K562 (cell line): ENCODE results near the gene PLEKHH3. TPM values are rescaled to one million over a fixed set of nuclear protein-coding genes. Genes with fewer than 3 reads are reported as not detected.

Experiments
- AFF1 ChIP-seq, 2 experiments: fragments of 450-650 bp; IDR thresholded peaks; 2 replicates each; pipeline ENCODE4 v1.6.1; 2018; ENCODE audit warnings: mild to moderate bottlenecking in 2 of 2, low read depth in 1 of 2; ENCODE audit not compliant: partially characterized antibody in 2 of 2
- CBFB ChIP-seq: sonication (generic); formaldehyde crosslinking; IDR thresholded peaks from 2 replicates; pipeline ENCODE4 v1.4.0; 2020; ENCODE audit warnings: mild to moderate bottlenecking, missing genetic modification reagents
- CTBP1 ChIP-seq: fragments of 450-650 bp; IDR thresholded peaks from 2 replicates; pipeline ENCODE4 v1.6.1; 2016; ENCODE audit warnings: borderline replicate concordance
- ELF4 ChIP-seq: fragments of 450-650 bp; formaldehyde crosslinking; IDR thresholded peaks from 2 replicates; pipeline ENCODE4 v1.4.0; 2022; ENCODE audit warnings: missing genetic modification characterization
- HCFC1 ChIP-seq: IDR thresholded peaks from 2 replicates; pipeline ENCODE4 v1.6.1; 2012; ENCODE audit warnings: low read depth, low read length, improper control_type of control experiment
- HNRNPUL1 ChIP-seq: fragments of 200-400 bp; formaldehyde crosslinking; IDR thresholded peaks from 2 replicates; pipeline ENCODE4 v1.6.1; 2017; ENCODE audit warnings: low read length
- JUN ChIP-seq, 2 experiments: sonication (generic) in 1 of 2; formaldehyde crosslinking in 1 of 2; IDR thresholded peaks; 2 replicates each; pipeline versions ENCODE4 v1.6.1 to v1.8.0; 2012 to 2022; ENCODE audit warnings: borderline replicate concordance in 2 of 2, mild to moderate bottlenecking in 2 of 2, improper control_type of control experiment in 1 of 2, low read depth in 1 of 2, low read length in 1 of 2, missing genetic modification reagents in 1 of 2
- MNT ChIP-seq, 2 experiments: fragments of 450-650 bp; conservative IDR thresholded peaks; 2 replicates each; pipeline ENCODE4 v1.6.1; 2017; ENCODE audit warnings: mild to moderate bottlenecking in 2 of 2, moderate library complexity in 2 of 2
- PKNOX1 ChIP-seq: fragments of 450-650 bp; IDR thresholded peaks from 2 replicates; pipeline ENCODE4 v1.6.1; 2016
- RBFOX2 ChIP-seq: fragments of 200-400 bp; formaldehyde crosslinking; IDR thresholded peaks from 2 replicates; pipeline ENCODE4 v1.6.1; 2017; ENCODE audit warnings: low read depth, mild to moderate bottlenecking, low read length, moderate library complexity
- SMARCA4 ChIP-seq: fragments of 450-650 bp; IDR thresholded peaks from 2 replicates; pipeline ENCODE4 v1.6.1; 2016
- SMARCC2 ChIP-seq: fragments of 450-650 bp; IDR thresholded peaks from 2 replicates; pipeline ENCODE4 v1.6.1; 2017; ENCODE audit warnings: antibody characterized with exemption, moderate library complexity, mild to moderate bottlenecking, low read depth
- SRSF9 ChIP-seq: fragments of 200-400 bp; formaldehyde crosslinking; IDR thresholded peaks from 2 replicates; pipeline ENCODE4 v1.6.1; 2017; ENCODE audit warnings: low read depth, low read length, borderline replicate concordance
- TCF15 ChIP-seq: fragments of 250-450 bp; sonication (Bioruptor Pico); IDR thresholded peaks from 2 replicates; pipeline ENCODE4 v1.8.0; 2022; ENCODE audit warnings: moderate library complexity, mild to moderate bottlenecking, inconsistent platforms
- U2AF1 ChIP-seq: fragments of 200-400 bp; formaldehyde crosslinking; optimal IDR thresholded peaks from 2 replicates; pipeline ENCODE3; 2017; ENCODE audit warnings: mild to moderate bottlenecking, low read depth, low read length, moderate library complexity
- ZBTB9 ChIP-seq: fragments of 450-650 bp; formaldehyde crosslinking; IDR thresholded peaks from 2 replicates; pipeline ENCODE4 v1.4.0; 2020; ENCODE audit warnings: mild to moderate bottlenecking, moderate library complexity
- ZNF12 ChIP-seq: sonication (generic); formaldehyde crosslinking; IDR thresholded peaks from 2 replicates; pipeline ENCODE4 v1.4.0; 2020; ENCODE audit warnings: mild to moderate bottlenecking, missing genetic modification reagents
- ZNF644 ChIP-seq: fragments of 200-800 bp; sonication (Bioruptor generic); IDR thresholded peaks from 2 replicates; pipeline ENCODE4 v1.6.1; 2016; ENCODE audit warnings: low read depth, missing genetic modification characterization, missing compliant biosample characterization
- polyA plus RNA-seq, 8 experiments: library from polyadenylated mRNA; depleted of rRNA in 4 of 8; stranded (reverse) in 5 of 8; unstranded in 3 of 8; fragments of >200 nt; fragmentation: Nextera tagmentation in 2 of 8; fragmentation: Illumina TruSeq in 1 of 8; extraction: Ambion mirVana in 2 of 8; extraction: Trizol in 1 of 8; gene quantifications; 2 replicates each; pipeline versions ENCODE4 v1.2.1 to v1.2.3, GENCODE V29; 2011 to 2014; ENCODE audit warnings: inconsistent platforms in 1 of 8, missing spikeins in 1 of 8
- total RNA-seq, 7 experiments: library from RNA; depleted of rRNA in 6 of 7; stranded (reverse); fragments of >200 nt in 6 of 7; fragmentation: Illumina TruSeq in 2 of 7; extraction: Trizol in 2 of 7; gene quantifications; 2 replicates each; pipeline versions ENCODE4 v1.2.1 to v1.2.3, GENCODE V29; 2011 to 2021; ENCODE audit warnings: low replicate concordance in 1 of 7

The PLEKHH3 gene
- total and polyA plus RNA-seq, 9 of the 15 experiments (the other 6 are each of a cell fraction or from before 2014, with no cell fraction given): 0.58 to 34.5 (median 5.0) TPM

- TF ChIP-seq RBFOX2 (no peak), MNT (conservative IDR thresholded peaks at IDR 0.05) (0 out of 4 replicates have a peak, but pooled peaks of 1 of the 2 experiments have one; percentile 15), ZNF12 (CRISPR knock-in tag) (no peak), SMARCA4 (peak; percentile 96), CBFB (CRISPR knock-in tag) (peak; percentile 44; the same call in 1 of the 2 replicates), AFF1 (IDR thresholded peaks at IDR 0.05; ENCODE audit: low read depth in 1 of 2, partially characterized antibody in 2 of 2) (no peak), SMARCC2 (peak; percentile 93), ELF4 (CRISPR knock-in tag) (no peak), SRSF9 (no peak), HCFC1 (no peak), U2AF1 (no peak), ZNF644 (no peak), CTBP1 (peak; percentile 71; the same call in 1 of the 2 replicates), PKNOX1 (peak; percentile 47), TCF15 (CRISPR knock-in tag) (no peak), ZBTB9 (CRISPR knock-in tag) (no peak), HNRNPUL1 (no peak), JUN (IDR thresholded peaks at IDR 0.05; ENCODE audit: borderline replicate concordance, low read depth, low read length) (peak; percentile 88; the same call in 1 of the 2 replicates), JUN (CRISPR knock-in tag; IDR thresholded peaks at IDR 0.05; ENCODE audit: borderline replicate concordance) (no peak)
These were observed 52.8 kb downstream of the PLEKHH3 start (continued) for GRCh38 chr17:42623732-42624596.
